Measurements from ENCODE around the gene SLX1A. TPM values are rescaled to one million over a fixed set of nuclear protein-coding genes. Genes with fewer than 3 reads are reported as not detected.
"Not testable (repeated sequence)": the region's sequence is repeated elsewhere in the genome, so short reads cannot be mapped to it uniquely, and the experiment has no call there.

The SLX1A gene
- total RNA-seq (2014; rRNA removed; shearing (Covaris generic)) = 14.3 and 43.6 TPM in 2 replicates

GRCh38 chr16:30193615-30194014 lies at the start of gene SLX1A, which contains the start of gene BOLA2B:
Gene SLX1A, plus strand, starts transcription at chr16:30193875. Its CDS starts 210 bp downstream, at chr16:30194085.
Gene BOLA2B, minus strand, starts transcription at chr16:30193666. Its CDS starts 71 bp downstream, at chr16:30193595.
- not testable (repeated sequence) for H3K27me3 ChIP-seq (replicated peaks); H3K4me1 ChIP-seq (replicated peaks); H3K27ac ChIP-seq; DNase-seq (ENCODE audit: low read depth in 1 of 2, low spot score in 2 of 2); H3K4me3 ChIP-seq; H3K9me3 ChIP-seq (replicated peaks); H3K36me3 ChIP-seq

- Histone ChIP-seq H3K4me3 (no peak overlapping the region), H3K36me3 (no peaks in the 10 kb centered on the region), H3K27ac (no peak overlapping the region), H3K9me3 (replicated peaks) (peaks cover 5% of the 10 kb centered on the region), H3K27me3 (replicated peaks) (no peaks in the 10 kb centered on the region), H3K4me1 (replicated peaks) (no peaks in the 10 kb centered on the region)
- DNase-seq (ENCODE audit: low read depth in 1 of 2, low spot score in 2 of 2) = no peak
These were observed 49.7 kb upstream of the SLX1A start for GRCh38 chr16:30144017-30144416.

- peaks cover 14% of the 10 kb centered on the region for H3K9me3 ChIP-seq (replicated peaks)
- H3K36me3 ChIP-seq = no peaks in the 10 kb centered on the region
- H3K4me1 ChIP-seq (replicated peaks) = no peaks in the 10 kb centered on the region
- no peak for DNase-seq (ENCODE audit: low read depth in 1 of 2, low spot score in 2 of 2)
- no peak overlapping the region for H3K27ac ChIP-seq
- H3K27me3 ChIP-seq (replicated peaks) = no peaks in the 10 kb centered on the region
- no peak overlapping the region for H3K4me3 ChIP-seq
These were observed 48.8 kb upstream of the SLX1A start for GRCh38 chr16:30144917-30145316.

GRCh38 chr16:30145657-30146056 lies 48.0 kb upstream of the SLX1A start:
- Histone ChIP-seq H3K4me3 (no peak overlapping the region), H3K9me3 (replicated peaks) (peaks cover 14% of the 10 kb centered on the region), H3K27ac (no peak overlapping the region), H3K4me1 (replicated peaks) (no peaks in the 10 kb centered on the region), H3K27me3 (replicated peaks) (no peaks in the 10 kb centered on the region), H3K36me3 (no peaks in the 10 kb centered on the region)
- no peak for DNase-seq (ENCODE audit: low read depth in 1 of 2, low spot score in 2 of 2)

- no peaks in the 10 kb centered on the region for H3K4me1 ChIP-seq (replicated peaks)
- DNase-seq (ENCODE audit: low read depth in 1 of 2, low spot score in 2 of 2) = no peak
- H3K4me3 ChIP-seq = no peak overlapping the region
- H3K27ac ChIP-seq = no peak overlapping the region
- H3K9me3 ChIP-seq (replicated peaks) = peaks cover 14% of the 10 kb centered on the region
- no peaks in the 10 kb centered on the region for H3K36me3 ChIP-seq
- no peaks in the 10 kb centered on the region for H3K27me3 ChIP-seq (replicated peaks)
These were observed 45.7 kb upstream of the SLX1A start for GRCh38 chr16:30147843-30148510.

- no peak for DNase-seq (ENCODE audit: low read depth in 1 of 2, low spot score in 2 of 2)
- Histone ChIP-seq H3K27ac (no peak overlapping the region), H3K36me3 (no peaks in the 10 kb centered on the region), H3K27me3 (replicated peaks) (no peaks in the 10 kb centered on the region), H3K4me1 (replicated peaks) (no peaks in the 10 kb centered on the region), H3K9me3 (replicated peaks) (peaks cover 14% of the 10 kb centered on the region), H3K4me3 (no peak overlapping the region)
These were observed 44.3 kb upstream of the SLX1A start for GRCh38 chr16:30149250-30149930.

- Histone ChIP-seq H3K4me3 (no peak overlapping the region), H3K4me1 (replicated peaks) (no peaks in the 10 kb centered on the region), H3K36me3 (no peaks in the 10 kb centered on the region), H3K27me3 (replicated peaks) (no peaks in the 10 kb centered on the region), H3K9me3 (replicated peaks) (peaks cover 14% of the 10 kb centered on the region), H3K27ac (no peak overlapping the region)
- DNase-seq (ENCODE audit: low read depth in 1 of 2, low spot score in 2 of 2) = no peak
These were observed 42.6 kb upstream of the SLX1A start for GRCh38 chr16:30151091-30151490.

GRCh38 chr16:30152517-30152916 lies 41.2 kb upstream of the SLX1A start:
- no peaks in the 10 kb centered on the region for H3K36me3 ChIP-seq
- no peaks in the 10 kb centered on the region for H3K27me3 ChIP-seq (replicated peaks)
- H3K9me3 ChIP-seq (replicated peaks) = peaks cover 14% of the 10 kb centered on the region
- H3K4me3 ChIP-seq = no peak overlapping the region
- H3K4me1 ChIP-seq (replicated peaks) = no peaks in the 10 kb centered on the region
- DNase-seq (ENCODE audit: low read depth in 1 of 2, low spot score in 2 of 2) = no peak
- H3K27ac ChIP-seq = no peak overlapping the region

- Histone ChIP-seq H3K9me3 (replicated peaks) (no peaks in the 10 kb centered on the region), H3K36me3 (no peaks in the 10 kb centered on the region), H3K4me3 (no peak overlapping the region), H3K4me1 (replicated peaks) (no peaks in the 10 kb centered on the region), H3K27me3 (replicated peaks) (no peaks in the 10 kb centered on the region), H3K27ac (no peak overlapping the region)
- no peak for DNase-seq (ENCODE audit: low read depth in 1 of 2, low spot score in 2 of 2)
These were observed 38.5 kb upstream of the SLX1A start for GRCh38 chr16:30155188-30155587.

- H3K27me3 ChIP-seq (replicated peaks) = no peaks in the 10 kb centered on the region
- H3K4me3 ChIP-seq = no peak overlapping the region
- no peaks in the 10 kb centered on the region for H3K9me3 ChIP-seq (replicated peaks)
- H3K4me1 ChIP-seq (replicated peaks) = no peaks in the 10 kb centered on the region
- no peaks in the 10 kb centered on the region for H3K36me3 ChIP-seq
- H3K27ac ChIP-seq = no peak overlapping the region
- no peak for DNase-seq (ENCODE audit: low read depth in 1 of 2, low spot score in 2 of 2)
These were observed 36.5 kb upstream of the SLX1A start for GRCh38 chr16:30157214-30157613.

- DNase-seq (ENCODE audit: low read depth in 1 of 2, low spot score in 2 of 2) = no peak
- Histone ChIP-seq H3K4me3 (no peak overlapping the region), H3K27me3 (replicated peaks) (no peaks in the 10 kb centered on the region), H3K9me3 (replicated peaks) (no peaks in the 10 kb centered on the region), H3K36me3 (no peaks in the 10 kb centered on the region), H3K4me1 (replicated peaks) (no peaks in the 10 kb centered on the region), H3K27ac (no peak overlapping the region)
These were observed 30.1 kb upstream of the SLX1A start for GRCh38 chr16:30163538-30163937.

GRCh38 chr16:30166202-30166902 lies 27.3 kb upstream of the SLX1A start:
- no peak for DNase-seq (ENCODE audit: low read depth in 1 of 2, low spot score in 2 of 2)
- H3K27me3 ChIP-seq (replicated peaks) = no peaks in the 10 kb centered on the region

GRCh38 chr16:30168746-30169145 lies 24.9 kb upstream of the SLX1A start:
- H3K9me3 ChIP-seq (replicated peaks); H3K36me3 ChIP-seq; H3K4me3 ChIP-seq; H3K27me3 ChIP-seq (replicated peaks); H3K4me1 ChIP-seq (replicated peaks); DNase-seq (ENCODE audit: low read depth in 1 of 2, low spot score in 2 of 2); H3K27ac ChIP-seq: not testable (repeated sequence)

More at GRCh38 chr16:30166202-30166902, 27.3 kb upstream of the SLX1A start:
- Histone ChIP-seq H3K4me3 (no peak overlapping the region), H3K4me1 (replicated peaks) (no peaks in the 10 kb centered on the region), H3K27ac (no peak overlapping the region), H3K36me3 (no peaks in the 10 kb centered on the region), H3K9me3 (replicated peaks) (no peaks in the 10 kb centered on the region)

GRCh38 chr16:30169416-30169815 lies 24.3 kb upstream of the SLX1A start:
- H3K4me3 ChIP-seq = not testable (repeated sequence)

More at GRCh38 chr16:30169416-30169815, 24.3 kb upstream of the SLX1A start:
- not testable (repeated sequence) for H3K27me3 ChIP-seq (replicated peaks); H3K4me1 ChIP-seq (replicated peaks); DNase-seq (ENCODE audit: low read depth in 1 of 2, low spot score in 2 of 2); H3K36me3 ChIP-seq; H3K9me3 ChIP-seq (replicated peaks); H3K27ac ChIP-seq

Data from SJSA1 (cell line).